Activated T-cell treated with anti-CD3 and anti-CD28 coated beads, Interleukin-2, amount 50 U/mL, for 1 hour (primary cell): ENCODE measurements around the gene VIT.
A peak's percentile ranks its signal among the peaks of the same experiment; 100 is the strongest.

ENCODE experiments used
- DNase-seq: peaks from one replicate; pipeline ENCODE4 v3.0.0-alpha.2; 2020

Gene VIT

DNA sequence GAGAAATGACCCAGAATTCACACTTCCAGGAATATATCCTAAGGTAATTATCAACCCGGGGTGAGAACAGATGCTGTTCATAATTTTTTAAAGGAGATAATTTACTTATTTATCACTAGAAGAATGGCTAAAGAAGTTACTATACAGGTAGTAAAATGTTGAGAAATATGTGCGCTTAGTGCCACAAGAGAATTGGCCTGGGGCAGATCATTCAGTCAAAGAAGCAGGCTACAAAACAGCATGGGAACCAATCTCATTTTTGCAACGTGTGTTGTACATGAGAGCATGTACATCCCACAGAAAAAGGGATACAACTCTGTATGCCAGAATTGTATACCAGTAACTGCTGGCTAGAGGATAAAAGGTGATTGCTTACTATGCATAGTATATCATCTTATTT lies 75.2 kb downstream of the VIT start:
- DNase-seq, result no peak

DNA sequence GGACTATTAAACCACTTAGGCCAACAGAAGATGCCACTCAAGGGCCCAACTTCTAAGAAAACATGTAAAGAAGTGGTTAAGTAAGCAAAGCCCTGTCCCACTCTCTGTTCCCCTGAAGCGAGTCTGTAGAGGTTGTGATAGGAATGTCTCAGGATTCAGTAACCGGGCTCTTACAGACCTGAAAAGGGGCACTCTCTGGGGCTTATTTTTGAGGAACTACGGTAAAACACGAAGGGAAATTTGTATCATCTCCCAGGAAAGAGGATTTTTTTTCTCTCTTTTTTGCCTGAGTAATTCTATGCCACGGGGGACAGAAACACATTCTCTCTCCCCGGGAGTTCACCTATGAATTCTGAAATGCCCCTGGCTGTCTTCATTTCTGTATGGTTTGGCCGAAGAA lies 77.4 kb downstream of the VIT start:
- no peak for DNase-seq

DNA sequence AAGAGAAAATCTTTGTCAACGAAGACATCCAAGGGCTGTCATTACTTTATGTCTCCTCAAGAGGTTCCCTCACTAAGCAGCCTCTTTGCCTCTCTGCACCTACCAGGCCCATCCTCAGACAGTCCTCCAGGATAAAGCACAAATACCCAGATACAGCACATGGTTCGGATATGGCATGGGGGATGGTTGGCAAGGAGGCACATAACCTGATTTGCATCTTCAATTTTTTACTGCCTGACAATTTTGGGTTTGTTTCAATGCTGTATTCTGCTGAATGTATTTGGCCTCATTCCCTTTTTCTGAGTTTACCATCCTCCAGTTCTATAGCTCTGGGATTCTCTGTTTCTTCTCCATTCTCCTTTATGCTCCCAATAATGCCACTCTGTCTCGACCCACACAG lies 78.8 kb downstream of the VIT start:
- no peak for DNase-seq

DNA sequence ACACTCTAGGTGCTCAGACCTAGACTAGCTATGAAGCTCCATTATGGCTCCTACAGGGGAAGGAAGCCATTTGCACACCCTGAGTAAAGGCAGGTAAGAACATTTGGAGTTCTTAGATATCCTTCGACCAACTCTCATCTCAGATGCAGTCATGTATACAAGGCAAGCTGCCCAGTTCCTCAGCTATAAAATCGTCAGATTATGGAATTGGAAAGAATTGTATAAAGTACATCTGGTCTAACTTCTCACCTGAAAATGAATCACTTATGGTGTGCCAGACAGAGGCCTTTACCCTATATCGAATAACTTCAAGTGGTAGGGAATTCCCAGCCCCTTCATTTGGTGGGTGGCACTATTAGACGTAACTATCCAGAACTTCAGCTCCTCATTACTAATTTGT lies 79.3 kb downstream of the VIT start:
- no peak for DNase-seq

DNA sequence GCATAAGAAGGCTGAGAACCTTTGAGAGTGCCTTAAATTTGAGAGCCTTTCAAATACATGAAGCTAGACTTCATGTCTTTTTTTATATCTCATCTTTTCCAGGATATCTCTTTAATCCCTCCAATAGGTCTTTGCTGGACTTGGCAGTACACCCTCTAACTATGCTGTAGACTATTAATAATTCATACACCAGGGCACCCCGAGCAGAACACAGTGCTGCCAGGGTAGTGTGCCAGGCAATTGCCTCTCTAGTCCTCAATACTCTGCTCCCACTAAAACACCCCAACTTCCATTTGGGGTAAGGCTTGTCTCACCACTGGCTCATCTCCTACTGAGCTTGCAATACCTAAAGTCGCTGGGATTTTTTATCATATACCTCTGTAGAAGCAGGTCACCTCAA lies 80.8 kb downstream of the VIT start:
- DNase-seq, result no peak

DNA sequence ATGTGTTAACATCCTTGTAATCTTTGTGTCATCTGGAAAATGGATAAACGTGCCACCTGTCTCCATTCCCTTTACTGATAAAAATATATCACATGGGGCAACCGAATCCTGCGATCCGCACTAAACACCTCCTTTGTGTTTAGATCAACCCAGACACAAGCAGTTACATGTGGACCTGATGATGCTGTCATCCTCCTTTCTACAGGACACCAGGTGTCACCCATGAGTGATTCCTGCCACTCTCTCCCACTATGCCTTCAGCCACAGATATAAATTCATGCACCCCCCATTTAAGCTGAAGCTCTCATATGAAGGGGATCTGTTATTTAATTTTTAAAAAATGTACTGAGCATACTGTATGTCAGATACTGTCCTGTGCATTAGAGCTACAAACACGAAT lies 81.3 kb downstream of the VIT start:
- DNase-seq, result no peak

DNA sequence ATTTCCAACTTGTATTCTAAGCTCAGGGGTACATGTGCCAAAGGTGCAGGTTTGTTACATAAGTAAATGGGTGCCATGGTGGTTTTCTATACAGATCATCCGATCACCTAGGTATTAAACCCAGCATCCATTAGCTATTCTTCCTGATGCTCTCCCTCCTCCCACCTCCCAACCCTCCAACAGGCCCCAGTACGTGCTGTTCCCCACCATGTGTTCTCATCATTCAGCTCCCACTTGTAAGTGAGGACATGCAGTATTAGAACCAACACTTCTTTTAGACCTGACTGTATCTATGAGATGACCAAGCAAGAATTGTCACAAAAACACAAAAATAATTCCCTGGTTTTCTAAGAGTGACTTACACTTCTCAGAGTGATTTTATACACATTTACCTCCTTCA lies 83.0 kb downstream of the VIT start:
- DNase-seq, result no peak

DNA sequence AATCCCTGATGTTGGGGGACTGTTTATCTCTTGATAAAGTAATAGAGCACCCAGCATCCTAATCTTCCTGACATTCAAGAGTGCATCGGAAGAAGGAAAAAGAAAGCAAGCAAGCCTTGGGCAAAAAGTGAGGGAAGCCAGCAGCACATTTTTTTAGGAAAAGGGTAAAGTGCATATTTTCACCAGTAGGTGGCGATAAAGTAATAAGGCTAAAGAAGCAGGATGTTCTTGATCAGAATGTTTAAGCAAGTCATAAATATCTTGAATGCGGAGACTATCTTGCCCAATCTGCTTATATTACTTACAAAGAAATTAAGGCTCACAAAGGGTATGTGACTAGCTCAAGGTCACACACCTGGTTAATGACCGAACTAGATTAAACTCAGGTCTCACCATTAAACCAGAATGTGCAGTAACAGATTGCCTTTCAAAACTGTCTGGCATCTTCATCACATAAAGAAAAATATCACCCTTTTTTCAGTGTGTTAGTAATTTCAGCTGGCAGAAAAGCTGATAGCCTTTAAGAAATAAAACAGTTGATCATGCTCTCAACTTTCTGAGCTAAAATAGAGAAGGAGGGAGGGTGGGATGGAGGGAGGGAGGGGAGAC lies 83.8 kb downstream of the VIT start:
- DNase-seq, result no peak

DNA sequence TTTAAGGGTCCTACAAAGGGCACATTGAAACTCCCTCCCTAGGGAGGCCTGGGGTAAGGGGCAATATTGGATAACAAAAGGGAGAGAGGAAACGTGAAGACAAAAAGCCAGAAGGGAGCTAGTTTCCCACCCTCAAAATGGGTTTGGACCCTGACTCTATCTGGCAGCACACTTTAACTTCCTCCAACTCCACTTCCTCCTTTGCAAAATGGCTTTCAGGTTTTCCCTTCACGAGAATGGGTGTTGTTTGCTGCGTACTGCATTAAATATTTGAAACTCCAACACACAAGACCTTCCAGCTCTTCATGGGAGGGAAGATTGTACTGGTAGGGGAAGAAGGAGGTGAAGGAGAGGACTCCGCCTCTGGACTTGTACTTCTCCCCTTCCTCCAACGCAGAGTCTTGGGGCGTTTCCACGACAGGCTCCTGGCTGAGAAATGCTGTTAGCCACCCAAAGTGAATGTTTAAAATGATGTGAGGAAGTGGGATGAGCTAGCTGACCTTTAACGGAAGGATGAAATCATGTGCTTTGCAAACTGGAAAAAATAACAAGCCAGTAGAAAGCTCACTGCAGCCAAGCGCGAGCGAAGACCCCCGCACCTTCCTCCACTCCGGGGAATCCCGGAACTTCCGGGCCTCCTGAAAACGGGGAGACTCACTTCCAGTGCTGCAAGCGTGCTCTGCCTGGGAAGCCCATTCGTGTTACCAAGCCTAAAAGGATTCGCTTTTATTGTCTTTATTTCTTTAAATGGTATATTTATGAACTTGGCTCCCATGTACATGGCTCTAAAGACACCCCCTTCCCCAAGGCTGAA lies 85.6 kb downstream of the VIT start:
- no peak for DNase-seq

DNA sequence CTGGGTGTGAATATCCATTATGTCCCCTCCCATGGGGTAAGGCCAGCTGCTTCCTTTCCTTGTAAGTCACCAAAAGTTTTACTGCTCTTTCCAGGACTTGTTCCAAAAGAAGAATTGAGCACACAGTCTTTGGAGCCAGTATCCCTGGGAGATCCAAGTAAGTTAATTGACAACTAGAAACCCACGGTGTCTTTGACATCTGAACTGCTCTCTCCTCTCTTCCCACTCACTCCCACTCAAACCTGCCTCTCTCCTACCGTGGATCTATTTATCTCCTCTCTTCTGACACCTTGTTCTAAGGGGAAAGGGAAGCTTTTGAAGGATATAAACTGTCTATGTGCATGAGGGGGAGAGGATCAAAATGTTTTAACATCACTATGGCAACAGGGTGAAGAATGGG lies 86.7 kb downstream of the VIT start:
- no peak for DNase-seq

DNA sequence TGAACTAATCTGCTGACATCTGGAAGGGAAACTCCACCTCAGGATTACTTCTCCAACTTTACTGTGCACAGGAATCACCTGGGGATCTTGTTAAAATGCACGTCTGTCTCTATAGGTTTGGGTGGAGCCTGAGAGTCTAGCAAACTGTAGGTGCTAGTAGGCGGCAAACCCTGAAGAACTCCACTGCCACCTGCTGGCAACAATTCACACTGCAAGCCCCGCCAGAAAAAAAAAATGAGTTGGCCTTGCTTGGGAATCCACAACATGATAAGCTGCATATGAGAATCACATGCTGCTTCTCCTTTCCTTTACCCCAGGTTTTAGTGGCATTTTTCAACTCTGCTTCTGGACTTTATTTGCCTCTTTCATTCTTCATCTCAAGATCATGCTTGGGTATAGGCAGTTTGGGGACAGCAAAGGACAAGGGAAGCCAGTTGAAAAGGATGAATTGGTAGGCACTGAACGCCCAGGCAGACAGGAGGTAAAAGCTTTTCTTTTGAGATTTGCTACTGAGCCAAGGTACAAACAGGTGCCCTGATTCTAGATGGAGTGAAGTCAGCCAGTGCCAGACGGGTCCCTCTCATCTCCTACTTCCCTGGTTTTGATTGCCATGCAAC lies 88.8 kb downstream of the VIT start:
- peak; percentile 69 for DNase-seq

DNA sequence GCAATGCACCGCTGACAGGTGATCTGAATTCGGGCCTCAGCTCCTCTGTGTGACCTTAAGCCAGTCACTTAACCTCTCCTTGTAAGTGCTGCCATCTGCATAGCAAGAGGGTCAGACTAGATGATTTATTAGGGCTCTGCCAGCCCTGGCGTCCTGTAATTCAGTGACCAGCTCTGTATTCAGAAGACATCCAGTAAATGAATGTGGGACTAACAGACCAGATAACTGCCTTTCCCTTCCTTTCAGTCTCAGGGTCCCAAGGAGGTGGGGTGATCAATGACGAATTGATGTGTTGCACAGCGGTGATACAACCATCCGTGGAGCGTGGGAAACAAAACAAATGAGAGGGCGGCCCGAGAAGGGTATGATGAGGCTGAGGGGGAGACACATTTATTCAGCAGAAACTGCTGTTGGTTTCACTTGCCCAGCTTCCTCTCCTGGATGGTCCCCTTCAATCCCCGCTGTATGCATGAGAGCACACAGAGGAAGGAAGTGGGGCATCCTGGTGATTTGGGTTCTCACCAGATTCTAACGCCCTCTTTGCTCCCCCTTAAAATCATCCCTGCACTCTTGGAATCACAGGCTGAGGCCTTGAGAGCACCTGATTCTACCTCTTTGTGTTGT lies 92.8 kb downstream of the VIT start:
- no peak for DNase-seq

DNA sequence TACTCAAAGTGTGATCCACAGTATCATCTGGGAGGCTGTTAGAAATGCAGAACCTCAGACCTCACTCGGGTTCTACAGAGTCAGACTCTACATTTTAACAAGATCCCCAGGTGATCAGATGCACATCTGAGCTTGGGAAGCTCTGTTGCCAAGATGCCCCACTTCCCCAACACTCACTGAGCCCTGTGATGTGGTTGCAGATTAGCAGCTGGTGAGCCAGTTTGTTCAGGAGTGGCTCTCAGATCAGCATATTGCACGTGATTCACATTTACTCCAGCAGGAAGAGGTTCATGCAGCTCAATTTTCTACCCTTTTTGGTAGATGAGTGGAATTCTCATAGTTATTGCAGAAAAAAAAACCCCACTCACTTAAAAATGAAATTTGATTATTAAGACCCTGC lies 96.4 kb downstream of the VIT start:
- DNase-seq, result no peak

DNA sequence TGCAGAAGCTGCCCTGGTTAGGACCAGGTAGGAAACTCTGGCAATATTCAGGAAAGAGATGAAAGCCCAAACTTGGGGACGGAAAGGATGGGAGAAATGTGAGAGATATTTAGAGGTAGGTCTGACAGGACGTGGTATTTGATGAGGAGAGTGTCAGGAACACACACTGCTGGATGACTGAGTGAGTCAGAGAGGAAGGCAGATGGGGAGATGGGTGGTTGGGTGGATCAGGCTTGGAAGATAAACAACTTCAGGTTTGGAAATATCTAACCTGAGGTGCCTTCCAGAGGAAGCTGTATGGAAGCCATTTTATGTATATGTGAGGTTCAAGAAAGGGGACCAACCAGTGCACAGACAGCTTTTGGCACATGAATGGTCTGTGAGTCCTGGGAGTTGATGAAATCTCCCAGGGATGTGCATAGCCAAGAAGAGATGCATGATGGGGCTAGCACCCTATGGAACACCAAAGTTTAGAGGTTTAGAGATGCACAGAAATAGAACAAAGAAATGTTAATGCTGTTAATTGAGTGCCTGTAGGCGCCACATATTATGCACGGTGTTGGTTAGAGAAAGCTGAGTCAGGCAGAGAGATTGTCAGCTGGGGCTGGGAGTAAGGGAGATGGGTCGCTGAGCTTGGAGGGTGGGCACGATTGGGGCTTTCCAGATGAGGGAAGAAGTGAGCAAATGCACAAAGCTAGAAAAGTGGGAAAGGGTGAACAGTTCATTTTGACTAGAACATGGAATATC lies 101.0 kb downstream of the VIT start:
- no peak for DNase-seq

DNA sequence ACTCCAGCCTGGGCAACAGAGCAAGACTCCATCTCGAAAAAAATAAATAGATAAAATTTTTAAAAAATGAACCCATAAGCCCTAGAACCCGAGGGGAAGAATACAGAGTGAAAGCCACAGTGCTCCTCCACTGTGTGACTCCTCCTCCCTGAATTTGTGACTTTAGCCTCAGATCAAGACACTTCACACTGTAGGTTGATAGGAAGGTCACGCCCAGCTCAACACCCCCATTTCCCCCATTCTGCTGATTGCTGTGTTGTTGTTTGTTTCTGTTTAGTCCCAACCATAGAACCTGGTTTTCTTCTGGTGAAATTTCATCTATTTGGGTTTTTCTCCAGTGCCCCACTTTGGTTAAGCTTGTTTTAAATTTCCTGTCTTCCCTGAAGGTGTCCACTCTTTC lies 102.2 kb downstream of the VIT start:
- DNase-seq, result no peak

DNA sequence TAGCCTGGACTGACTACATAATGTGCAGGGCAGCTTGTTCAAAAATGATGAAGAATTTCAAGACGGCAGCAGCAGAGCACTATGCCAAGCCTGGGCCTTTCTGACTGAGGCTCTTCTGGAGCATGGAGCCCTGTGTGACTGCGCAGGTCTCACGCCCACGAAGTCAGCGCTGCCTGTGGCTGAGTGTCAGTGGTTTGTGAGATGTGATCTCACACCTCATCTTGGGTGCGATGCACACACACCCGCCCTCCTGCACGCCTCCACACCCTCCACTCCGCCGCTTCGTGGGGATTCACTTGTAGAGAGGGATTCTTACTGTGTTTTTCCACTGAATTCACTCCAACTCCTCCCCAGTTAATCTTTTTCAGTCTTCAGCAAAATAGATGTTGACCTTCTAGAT lies 103.9 kb downstream of the VIT start:
- DNase-seq, result peak; percentile 20

DNA sequence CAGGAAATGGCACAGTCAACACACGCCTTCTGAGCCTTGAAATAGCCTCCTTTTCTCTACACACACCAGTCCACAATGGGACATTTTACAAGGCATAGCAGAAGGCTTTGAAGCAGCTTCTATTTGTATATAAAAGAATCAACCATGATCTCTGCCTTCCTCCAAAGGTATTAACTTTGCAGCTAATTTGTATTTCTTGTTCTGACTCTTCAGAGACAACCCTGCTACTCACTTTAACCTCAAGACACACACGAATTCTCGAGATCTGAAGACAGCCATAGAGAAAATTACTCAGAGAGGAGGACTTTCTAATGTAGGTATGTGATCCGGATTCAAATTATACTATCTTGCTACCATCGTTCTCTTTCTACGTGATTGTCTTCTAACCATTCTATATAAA lies 104.6 kb downstream of the VIT start:
- no peak for DNase-seq

DNA sequence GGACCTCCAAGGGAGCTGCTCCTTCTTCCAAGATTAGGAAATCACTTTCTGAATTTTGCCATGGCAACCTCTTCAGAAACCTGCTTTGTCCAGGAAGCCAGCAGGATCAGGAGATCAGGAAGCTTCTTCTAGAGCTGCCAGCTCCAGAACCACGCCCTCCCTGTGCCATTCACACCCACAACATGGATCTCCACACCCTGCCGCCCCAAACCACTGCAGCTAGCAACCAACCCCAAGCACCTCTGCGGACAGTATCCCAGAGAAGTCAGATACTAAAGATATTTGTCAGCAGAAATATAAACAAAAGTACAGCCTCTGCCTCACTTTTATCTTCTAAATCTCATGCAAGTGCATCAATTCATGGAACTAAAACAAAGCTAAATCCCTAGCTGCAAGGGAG lies 106.4 kb downstream of the VIT start:
- no peak for DNase-seq

DNA sequence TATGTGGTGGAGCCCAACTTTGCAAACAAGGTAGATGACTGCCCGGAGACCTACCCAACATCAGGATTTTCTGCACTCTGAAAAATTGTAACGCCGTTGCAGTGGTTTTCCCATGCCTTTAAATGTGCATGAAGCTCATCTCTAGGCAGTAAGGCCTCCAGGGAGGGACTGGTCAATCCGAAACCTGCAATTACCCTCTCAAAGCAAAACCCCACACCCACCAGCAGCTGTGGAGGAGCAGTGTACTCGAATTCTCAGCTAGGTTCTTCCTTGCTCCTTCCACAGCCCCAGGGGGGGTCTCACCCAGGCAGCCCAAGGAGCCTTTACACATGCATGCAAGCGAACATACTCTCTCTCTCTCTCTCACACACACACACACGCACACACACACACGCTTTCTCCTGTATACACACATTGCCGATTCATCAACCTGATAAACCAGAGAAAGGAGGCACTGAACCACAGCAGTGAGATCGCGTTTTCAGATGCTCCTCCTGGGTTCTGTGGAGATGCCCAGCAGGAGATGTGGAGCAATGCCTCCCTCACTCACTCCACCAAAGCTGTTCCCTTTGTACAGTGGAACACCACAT lies 109.2 kb downstream of the VIT start:
- no peak for DNase-seq

DNA sequence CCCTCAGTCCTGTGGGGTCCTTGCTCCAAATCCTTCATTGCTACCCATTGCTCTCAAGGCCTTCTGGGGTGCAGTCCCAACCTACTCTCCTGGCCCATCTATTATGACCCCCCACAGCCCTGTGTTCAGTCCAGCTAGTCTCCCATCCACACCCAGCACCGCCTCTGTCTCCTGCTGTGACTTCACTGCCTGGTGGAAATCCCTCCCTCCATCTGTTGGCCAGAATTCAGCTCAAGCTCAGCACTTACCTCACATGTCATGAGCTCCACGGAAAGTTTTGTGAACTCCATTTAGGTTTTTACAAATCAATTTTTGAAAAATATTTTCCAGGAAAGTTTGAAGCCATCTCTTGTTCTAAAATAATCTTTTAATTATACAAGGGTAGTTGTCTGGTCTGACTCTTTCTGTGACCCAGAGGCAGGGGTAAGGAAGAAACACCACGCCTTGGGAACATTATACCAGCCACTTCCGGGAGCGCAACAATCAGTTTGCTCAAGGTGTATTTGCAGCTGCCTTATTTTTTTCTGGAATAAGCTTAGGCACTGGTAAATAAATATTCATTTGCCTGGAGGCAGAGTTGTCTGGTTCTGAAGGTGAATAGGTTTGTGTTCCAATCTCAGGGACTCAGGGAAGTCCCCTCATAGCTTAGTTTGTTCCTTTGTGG lies 110.8 kb downstream of the VIT start:
- no peak for DNase-seq

DNA sequence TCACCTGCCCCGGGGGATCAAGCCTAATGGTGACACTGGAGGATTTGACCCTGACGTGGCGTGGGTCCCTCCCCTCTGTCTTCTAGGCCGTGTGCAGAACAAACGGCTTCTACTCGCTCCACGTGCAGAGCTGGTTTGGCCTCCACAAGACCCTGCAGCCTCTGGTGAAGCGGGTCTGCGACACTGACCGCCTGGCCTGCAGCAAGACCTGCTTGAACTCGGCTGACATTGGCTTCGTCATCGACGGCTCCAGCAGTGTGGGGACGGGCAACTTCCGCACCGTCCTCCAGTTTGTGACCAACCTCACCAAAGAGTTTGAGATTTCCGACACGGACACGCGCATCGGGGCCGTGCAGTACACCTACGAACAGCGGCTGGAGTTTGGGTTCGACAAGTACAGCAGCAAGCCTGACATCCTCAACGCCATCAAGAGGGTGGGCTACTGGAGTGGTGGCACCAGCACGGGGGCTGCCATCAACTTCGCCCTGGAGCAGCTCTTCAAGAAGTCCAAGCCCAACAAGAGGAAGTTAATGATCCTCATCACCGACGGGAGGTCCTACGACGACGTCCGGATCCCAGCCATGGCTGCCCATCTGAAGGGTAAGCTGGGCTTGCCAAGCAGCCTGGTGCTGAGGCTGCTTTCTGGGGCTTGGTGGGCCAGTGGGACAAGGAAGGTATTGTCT lies 112.0 kb downstream of the VIT start:
- no peak for DNase-seq

DNA sequence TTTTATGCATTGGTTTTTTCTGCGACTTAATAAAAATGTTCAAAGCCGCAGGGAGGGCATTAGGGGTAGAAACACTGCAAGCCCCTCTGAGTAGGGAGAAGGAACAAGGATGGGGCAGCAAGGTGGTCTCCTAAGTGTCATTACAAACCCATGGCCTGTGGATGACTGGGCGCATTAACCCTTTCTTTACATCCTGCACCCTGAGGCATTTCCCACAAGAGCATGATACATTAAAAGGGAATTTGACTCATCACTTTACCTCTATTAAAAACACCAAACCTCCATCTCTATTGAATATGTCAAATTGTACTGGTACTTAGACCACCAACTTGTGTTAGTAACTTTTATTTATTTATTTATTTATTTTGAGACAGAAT lies 112.5 kb downstream of the VIT start:
- DNase-seq, result no peak
